HG03108 (cell line): Measurements from ENCODE around the gene TNPO3.
"Not testable (repeated sequence)": the region's sequence is repeated elsewhere in the genome, so short reads cannot be mapped to it uniquely, and the experiment has no call there.

Source experiments
- ATAC-seq: cut with Tn5 transposase; IDR thresholded peaks from one replicate; pipeline ENCODE4 v1.9.1; 2021; ENCODE audit warnings: moderate library complexity; ENCODE audit not compliant: unreplicated experiment

TNPO3 gene

GRCh38 chr7:128924707-128925588 is 130.0 kb downstream of the TNPO3 start:
- no peak for ATAC-seq

DNA sequence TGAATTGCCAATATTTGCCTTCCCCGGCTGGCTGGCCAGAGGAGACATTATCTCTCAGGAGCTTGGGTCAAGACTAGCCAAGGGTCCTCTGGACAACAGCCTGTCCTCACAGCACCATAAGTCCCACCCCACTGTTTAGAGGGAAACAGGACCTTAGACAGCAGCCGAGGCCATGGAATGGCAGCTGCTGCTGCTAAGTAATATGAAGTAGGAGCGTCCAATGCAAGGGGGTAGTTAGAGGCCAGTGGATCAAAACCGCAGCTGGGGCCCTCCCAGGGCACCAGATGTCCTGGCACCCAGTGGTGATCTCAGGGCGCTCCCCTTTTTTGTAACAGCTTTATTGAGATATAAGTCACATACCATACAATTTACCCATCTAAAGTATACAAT is 131.5 kb downstream of the TNPO3 start:
- ATAC-seq: no peak

DNA sequence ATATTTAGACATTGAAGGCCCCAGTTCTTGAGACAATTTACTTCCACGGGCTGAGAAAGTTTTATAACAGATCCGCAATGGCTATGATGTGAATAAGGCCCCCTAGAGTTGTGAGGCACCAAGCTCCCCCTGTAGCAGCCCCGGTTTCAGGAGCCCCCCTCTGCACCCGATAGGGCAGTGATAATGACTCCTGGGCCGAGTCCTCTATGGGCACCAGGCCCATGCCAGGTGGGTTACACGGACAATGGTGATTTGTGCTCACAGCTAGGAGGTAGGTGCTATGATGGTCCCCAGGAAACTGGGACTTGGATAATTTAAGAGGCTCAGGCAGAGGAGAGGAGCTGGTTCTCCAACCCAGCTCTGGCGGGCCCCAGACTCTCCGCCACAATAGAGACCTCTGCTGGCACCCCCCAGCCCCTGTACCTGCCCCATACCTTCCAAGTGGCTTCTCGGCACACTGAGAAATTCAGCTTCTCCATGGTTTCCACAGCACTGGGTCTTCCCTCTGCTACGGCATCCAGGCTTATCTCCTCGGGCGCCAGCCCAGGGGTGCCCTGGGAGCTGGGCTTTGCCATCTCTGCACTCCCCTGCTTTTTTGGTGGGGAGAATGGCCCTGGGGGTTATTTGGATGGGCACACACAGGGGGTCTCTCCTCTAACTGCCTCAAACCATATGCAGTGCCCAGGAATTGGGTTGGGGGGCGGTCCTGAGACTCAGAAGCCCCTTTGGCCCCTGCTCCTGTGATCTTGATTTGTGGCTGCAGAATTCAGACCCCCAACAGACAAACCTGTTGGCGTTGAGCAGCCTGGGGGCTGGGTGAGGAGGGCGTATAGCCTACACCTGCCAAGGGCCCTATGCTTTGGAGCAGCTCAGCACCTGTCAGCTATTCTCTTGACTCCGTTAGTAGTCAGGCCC is 132.2 kb downstream of the TNPO3 start:
- ATAC-seq: no peak

DNA sequence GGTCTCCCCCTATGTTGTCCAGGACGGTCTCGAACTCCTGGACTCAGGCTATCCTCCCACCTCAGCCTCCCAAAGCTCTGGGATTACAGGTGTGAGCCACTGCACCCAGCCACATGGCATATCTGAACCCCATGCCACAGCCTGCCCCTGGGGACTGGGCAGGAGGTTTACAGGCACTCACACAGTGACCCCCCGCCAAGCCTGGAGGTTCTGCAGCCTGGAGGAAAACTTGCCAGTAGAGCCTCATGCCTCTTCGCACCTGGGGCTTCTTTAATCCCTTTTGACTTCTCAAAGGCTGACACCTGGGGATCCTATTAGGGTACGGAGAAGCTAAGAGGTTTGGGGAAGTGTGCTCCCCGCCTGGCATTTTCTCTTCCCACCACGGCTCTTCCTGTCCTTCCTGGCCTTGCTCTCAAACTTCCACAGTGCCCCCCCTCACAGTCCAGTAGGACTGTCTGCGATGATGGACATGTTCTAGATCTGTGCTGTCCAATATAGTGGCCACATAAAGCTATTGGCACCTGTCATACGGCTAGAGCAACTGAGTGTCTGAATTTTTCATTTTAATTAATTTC is 133.0 kb downstream of the TNPO3 start:
- no peak for ATAC-seq

DNA sequence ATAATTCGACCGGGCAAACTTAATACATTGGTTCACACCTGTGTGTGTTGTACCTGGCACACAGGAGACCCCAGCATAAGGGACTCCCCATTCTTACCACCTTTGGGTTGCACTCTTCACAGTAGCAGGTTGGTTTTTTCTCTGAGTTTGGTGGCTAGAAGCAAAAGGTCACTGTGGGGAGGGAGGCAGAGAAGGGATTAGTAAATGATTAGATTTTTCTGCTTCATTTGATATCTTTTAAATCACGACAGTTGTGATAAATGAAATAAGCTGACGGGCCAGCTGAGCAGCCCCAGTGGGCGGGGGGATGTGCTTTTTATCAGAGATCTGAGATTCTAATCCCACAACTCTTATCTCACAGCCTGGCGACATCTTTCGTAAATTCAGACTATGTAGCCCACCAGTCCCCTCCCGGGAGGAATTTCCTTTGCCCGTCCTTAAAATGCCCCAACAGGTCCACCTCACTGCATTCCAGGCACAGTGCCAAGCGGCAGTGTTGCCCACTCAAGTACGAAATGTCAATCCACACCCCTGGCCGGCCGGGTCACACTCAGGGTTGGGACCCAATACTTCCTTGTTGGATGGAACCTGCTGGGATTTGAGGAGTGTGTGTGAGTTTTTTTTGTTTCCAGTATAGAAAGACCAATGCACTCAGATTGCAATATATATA is 133.9 kb downstream of the TNPO3 start:
- ATAC-seq: no peak

DNA sequence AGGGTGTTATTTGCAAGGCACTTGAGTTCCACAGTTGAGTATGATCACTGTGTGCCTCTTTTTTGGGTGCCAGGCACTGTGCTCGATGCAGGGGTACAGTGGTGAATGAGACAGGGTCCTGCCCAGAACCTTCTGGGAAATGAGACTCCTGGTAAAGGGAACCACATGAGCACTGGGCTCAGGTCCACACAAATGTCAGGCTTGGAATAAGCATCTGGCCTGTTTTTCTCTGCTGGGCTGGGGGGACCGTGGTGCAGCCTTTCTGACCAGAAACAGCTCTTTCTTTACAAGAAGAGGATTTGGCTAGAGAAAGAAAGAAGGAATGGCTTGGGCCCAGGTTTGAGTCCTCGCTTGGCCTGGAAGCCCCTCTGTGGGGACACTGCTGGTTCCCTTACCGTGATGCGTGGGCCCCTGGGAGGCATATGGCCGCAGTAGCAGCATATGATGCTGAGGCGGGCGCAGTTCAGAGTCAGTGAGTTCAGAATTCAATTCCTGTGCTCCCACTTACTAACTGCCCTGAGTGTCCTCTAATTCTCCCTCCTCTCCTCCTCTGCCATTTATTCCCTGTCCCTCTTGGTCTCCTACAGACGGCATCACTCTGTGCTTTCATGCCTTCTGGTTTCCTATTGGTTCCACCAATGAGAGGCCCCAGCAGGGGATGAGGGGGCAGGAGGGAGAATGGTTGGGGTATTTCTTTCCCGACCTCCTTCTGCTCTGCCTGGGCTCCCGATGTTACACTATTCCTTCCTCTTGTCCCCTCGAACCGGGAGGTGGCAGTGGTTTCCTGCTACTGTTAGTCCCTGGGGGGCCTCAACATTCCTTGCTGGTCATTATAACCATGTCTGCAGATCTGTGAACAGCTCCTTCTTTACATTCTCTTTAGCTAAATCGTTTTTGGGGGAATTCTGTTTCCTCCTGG is 134.8 kb downstream of the TNPO3 start:
- no peak for ATAC-seq

DNA sequence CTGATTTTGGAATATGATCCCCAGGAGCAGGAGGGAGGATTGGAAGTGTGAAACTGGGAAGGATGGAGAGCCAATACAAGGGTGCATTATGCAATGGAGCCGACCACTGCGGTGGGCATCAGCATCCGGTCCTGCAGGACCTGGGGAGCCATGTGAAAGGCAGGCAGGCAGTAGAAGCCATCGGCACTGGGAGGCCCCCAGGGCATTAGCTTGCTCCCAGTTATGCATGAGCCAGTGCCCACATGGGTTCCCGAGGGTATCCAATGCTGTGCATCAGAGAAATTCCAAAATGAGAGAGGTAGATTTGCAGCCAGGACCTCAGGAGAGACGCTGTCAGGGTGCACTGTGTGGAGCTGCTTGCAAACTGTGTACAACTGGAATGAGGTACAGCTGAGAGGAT is 135.7 kb downstream of the TNPO3 start:
- ATAC-seq: no peak

DNA sequence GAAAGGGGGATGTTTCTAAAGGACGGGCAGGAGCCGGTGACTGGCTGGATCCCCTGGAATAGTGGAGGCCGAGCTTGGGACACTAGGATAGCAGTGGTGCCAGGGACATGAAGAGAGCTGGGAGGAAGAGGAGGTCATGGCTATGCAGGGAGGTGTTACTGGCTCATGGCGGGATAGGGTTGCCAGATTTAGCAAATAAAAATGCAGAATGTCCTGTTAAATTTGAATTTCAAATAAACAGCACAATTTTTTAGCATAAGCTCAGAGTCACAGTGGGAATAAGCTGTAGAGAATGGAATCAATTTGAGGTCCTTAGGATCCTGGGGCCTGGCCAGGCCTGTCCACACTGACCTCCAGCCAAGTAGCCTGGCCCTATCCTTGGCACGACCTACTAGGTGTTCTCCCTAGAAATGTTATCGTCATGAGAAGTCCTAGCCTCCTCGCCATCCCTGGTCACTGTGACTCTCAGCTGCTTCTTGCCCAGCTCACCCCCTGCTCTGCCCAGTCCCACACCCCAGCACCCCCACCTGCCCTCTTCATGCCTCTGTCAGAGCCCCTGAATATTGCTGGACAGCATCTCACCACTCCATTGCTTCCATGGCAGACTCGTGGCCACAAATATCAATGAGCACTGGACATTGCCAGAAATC is 136.8 kb downstream of the TNPO3 start:
- no peak for ATAC-seq

DNA sequence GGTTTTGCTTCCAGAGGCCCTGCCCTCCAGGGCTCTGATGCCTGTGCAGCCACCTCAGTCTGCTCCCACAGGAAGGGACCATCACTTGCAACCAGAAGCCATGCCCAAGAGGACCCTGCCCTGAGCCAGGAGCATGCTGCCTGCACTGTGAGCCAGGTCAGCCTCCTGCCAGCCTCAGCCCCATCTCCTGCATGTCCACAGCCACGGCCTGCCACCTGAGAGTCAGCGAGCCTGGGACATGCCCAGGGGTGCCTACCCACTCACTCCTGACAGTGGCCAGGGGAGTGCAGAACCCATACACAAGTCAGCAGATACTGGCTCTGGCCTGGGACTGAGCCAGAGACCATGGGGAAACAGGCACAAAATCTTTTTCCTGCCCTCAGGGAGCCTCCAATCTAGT is 137.8 kb downstream of the TNPO3 start:
- no peak for ATAC-seq

GRCh38 chr7:128916643-128916915 is 138.3 kb downstream of the TNPO3 start:
- no peak for ATAC-seq

DNA sequence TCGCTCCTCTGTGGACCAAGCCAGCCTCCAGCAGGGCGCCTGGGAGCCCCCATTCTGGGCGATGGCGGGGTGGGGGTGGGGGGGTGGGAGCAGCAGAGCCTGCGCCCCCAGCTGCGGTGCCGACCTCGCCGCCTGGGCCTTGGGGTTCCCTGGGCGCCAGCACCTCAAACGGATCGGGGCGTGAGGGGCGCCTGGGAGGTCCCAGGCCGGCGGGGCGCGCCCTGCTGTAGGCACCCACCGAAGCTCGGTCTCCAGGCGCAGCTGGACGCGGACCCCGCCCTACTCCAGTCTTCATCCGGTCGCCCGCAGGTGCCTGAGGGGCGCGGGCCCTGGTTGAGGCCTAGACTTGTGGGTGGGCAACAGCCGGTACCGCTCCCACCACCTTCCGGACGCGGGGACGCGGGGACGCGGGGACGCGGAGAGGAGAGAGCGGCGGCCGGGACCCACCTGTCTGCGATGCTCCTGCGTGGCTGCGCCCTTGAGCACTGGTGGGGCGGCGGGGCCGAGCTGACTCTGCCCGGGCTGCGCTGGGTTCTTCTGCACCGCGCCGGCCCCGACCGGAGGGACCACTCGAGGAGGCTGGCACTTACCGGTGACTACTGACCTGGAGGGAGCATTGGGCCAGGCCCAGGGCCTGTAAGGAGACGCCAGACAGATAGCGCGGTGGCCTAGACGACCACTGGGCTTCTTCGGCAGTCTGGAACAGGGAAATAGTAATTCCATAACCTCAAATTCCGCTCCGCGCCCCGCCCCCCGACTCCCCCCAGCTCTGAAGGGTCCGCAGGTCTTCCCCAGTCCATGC is 138.9 kb downstream of the TNPO3 start:
- no peak for ATAC-seq

DNA sequence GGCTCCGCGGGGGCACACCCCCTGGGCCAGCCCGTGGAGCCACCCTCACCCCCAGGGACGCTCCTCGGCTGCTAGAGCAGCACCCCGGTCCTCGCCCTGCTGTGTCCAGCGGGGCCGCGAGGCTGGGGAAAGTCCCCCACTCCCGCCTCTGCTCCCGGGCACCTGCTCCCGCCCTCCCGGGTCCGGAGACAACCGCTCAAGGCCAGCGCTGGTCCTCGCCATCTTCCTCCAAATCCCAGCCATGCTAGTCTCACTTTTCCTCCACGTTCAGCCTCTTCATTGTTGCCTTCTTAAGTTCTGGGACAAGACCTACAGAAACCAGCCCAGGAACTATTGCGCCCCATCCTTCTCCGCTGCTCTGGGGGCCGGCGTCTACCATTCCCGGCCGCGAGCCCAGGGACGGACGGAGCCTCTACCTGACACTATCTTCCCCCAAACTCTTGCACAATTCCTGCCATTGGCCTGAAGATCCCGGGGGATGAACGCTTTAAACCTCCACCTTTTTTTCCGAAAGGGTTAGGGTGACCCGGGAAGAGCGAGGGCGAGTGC is 139.6 kb downstream of the TNPO3 start:
- no peak for ATAC-seq

- no peak for ATAC-seq
These were observed 140.3 kb downstream of the TNPO3 start for GRCh38 chr7:128914566-128915151.

DNA sequence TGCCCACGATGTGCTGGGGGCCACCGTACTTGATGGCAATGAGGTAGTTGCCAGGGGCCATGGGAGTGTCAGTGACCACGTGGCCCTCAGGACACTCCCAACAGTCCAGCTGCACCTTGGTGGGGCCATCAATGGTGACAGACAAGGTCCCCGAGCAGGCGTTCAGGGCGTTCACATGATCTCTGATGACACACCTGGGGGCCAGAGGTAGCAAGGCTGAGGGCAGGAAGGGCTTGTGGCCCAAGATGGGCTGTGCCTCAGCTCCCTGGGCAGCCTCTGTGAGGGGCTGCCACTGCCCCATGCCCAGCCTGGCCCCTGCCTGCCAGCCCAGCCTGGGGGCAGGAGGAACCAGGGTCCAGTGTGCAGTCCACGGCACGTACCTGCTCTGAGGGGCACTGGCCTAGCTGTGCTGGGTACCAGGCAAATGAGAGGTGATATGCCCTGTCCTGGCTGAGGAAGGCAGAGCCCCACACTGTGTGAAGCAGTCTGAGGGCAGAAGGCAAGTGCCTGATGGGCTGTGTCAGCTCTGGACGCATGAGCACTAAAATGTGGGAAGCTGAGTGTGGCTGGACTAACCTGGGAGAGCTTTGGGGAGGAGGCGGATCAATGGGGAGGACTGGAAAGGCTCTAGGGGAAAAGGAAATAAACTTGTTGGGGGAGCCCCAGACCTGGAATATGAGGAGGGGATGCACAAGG is 140.9 kb downstream of the TNPO3 start:
- no peak for ATAC-seq

DNA sequence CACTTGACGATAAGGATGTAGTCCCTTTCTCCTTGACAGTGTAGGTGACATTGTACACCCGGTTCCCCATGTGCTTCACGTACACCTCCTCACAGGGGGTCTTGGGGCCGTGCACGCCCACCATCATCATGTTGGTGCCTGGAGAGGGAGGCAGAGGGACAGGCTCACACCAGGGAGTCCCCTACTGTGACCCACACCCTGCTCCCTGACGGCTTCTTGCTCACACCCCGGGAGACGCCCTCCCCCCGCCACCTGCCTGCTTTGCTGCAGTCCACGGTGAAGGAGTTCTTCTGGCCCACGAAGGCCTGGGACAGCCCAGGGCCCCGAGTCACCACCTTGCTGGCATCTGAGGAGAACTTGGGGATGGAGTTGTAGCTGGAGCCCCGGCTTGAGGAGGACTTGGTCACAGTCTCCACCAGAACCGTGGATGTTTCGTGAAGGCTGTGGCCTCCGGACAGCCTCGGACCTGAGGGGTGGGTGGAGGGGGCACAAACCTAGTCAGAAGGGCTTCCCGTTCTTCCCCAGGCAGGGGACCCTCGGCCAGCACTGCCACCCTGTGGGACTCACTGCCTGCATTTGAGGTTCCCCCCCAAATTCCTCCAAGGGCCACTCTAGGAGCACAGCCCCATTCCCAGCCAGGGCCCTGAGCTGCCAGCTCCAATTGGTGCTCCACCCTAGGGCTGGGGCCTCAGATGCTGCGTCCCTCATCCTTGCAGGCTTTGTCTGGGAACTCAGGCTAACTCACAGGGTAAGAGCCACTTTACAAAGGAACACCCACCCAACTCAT is 142.0 kb downstream of the TNPO3 start:
- ATAC-seq: not testable (repeated sequence)

DNA sequence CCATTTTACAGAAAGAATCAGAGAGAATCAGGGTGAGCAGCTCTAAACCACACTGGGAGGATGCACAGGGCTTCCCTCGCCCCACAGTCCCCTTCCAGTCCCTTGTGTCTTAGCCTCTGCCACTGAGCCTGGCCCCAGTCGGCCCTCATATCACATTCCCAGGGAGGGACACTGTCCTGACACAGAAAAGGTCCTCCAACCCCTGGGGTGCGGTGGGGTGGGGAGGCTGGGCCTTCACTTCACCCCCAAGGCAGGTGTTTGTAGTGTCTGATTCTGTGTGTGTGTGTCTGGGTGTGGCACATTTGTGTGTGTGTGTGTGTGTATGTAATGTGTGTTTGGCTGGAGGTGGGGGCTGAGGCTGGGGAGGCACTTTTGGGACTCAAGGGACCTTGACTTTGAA is 142.6 kb downstream of the TNPO3 start:
- no peak for ATAC-seq
